GM13976 (cell line): ENCODE results near the gene IL32.

ENCODE experiments used
- DNase-seq: peaks from one replicate; pipeline ENCODE4 v3.0.0; 2012; ENCODE audit warnings: low spot score
- in situ Hi-C: fragments of 300-500 bp; cut with MboI; formaldehyde crosslinking; loops from one replicate; pipeline ENCODE4 v1.12.0; 2022; ENCODE audit warnings: low sequenced_read_pairs, mixed read lengths, inconsistent platforms; ENCODE audit not compliant: unreplicated experiment
- TF ChIP-seq, protein P1 (sequence below): IDR thresholded peaks from 2 replicates; pipeline ENCODE4 v1.5.1; 2012; ENCODE audit warnings: borderline replicate concordance, mild to moderate bottlenecking; ENCODE audit not compliant: insufficient read depth; ENCODE audit errors: extremely low read depth, missing control alignments, control extremely low read depth

Gene IL32

DNA sequence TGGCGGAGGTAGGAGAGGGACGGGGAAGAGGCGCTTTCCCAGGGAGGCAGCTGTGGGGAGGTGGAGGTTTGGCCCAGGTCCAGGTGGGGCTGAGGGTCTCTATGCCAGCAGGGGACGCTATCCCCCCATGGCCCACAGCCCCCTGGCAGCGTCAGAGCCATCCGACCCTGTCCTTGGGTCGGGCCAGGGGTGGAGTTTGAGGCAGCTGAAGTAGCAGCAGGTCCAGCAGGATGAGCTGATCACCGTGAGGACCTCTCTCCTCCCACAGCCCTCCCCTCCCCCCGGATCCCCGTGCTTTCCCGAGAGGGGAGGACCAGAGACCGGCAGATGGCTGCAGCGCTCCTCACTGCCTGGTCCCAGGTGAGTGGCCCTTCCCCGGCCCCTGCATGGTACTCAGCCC is 50.1 kb downstream of the IL32 start:
- in situ Hi-C loops: no loop called here
- TF ChIP-seq, protein P1, sequence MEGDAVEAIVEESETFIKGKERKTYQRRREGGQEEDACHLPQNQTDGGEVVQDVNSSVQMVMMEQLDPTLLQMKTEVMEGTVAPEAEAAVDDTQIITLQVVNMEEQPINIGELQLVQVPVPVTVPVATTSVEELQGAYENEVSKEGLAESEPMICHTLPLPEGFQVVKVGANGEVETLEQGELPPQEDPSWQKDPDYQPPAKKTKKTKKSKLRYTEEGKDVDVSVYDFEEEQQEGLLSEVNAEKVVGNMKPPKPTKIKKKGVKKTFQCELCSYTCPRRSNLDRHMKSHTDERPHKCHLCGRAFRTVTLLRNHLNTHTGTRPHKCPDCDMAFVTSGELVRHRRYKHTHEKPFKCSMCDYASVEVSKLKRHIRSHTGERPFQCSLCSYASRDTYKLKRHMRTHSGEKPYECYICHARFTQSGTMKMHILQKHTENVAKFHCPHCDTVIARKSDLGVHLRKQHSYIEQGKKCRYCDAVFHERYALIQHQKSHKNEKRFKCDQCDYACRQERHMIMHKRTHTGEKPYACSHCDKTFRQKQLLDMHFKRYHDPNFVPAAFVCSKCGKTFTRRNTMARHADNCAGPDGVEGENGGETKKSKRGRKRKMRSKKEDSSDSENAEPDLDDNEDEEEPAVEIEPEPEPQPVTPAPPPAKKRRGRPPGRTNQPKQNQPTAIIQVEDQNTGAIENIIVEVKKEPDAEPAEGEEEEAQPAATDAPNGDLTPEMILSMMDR: no peak
- no peak for DNase-seq

DNA sequence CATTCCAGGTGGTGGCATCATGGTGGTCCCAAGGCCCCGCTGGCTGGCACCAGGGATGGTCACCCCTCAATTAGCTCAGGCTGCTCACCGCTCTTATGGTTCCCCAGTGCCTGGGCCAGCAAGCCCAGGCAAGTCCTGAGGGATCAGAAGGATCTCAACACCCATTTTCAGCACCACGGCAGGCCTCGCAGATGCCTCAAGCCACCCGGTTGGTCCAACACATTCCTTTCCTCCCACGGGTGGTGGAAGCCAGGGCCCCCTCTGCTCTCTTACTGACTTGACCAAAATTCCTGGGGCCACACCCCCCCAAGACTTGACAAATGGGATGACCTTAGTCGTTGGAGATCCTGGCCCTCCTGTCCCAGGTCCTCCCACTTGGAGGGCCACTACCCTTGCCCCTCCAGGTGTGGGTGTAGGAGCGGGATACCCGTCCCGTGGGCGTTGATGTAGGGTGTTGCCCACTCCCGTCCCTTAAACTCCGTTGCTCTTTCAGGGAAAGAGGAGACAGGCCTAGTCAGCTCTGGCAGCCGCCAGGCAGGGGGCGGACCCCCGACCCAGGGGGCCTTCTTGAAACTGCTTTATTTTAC is 52.9 kb downstream of the IL32 start:
- no peak for DNase-seq
- in situ Hi-C loops: no loop called here
- TF ChIP-seq, protein P1: no peak

DNA sequence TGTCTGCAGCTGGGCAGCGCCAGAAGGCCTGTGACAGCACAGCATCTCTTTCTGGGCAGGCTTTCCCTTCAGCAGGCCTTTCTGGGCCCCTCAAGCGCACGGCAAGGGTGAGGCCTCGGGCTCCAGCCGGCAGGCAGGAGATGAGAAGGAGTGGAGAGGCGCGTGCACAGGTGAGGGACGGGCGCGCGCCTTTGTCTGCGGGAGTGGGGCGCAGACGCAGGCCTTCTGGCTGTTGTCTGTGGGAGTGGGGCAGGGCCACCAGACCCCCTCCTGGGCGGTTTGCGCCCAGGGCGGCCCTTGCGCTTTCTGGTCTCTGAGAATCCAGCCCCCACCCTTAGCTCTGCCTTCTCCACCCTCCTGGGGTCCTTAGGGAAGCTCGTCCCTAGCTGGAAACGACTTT is 53.4 kb downstream of the IL32 start:
- in situ Hi-C loops: no loop called here
- TF ChIP-seq, protein P1: no peak
- DNase-seq: no peak
